GM19452 (cell line): Measurements from ENCODE around the gene CIDEB.

Experiments used
- ATAC-seq: cut with Tn5 transposase; IDR thresholded peaks from one replicate; pipeline ENCODE4 v1.9.1; 2021; ENCODE audit not compliant: unreplicated experiment

The CIDEB gene

DNA sequence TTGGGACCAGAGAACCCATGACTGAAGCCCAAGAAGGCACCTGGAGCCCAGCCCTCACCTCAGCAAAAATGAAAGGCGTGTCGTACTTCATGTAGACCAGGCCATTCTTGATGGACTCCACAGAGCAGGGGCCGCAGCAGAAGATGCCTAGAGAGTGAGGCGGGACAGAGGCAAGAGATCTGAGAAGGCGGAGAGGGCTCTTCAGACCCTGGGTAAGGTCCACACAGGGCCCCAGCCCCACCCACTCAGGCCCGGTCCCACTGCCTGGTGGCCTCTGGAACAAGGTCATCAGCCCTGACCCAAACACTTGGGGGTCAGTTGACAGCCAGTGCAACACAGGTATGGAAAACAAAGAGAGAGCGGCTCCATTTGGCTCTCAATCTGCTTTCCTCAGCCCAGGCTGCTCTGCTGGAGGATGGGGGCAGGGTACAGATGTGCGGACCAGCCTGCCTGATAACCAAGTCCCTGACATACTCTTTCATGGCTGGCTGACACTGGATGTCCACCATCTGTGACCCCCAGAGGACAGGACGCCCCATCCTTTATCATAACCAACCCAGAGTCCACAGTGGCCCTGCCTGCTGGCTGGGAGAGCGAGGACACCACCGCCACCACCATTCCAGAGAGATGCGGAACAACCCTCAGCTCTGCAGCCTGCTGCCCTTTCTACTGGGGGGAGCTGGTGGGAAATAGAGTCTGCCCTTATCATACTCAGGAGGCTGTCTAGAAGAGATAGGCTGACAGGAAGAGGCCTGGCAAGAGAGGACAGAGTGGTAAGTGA is 51.7 kb downstream of the CIDEB start:
- ATAC-seq = no peak

DNA sequence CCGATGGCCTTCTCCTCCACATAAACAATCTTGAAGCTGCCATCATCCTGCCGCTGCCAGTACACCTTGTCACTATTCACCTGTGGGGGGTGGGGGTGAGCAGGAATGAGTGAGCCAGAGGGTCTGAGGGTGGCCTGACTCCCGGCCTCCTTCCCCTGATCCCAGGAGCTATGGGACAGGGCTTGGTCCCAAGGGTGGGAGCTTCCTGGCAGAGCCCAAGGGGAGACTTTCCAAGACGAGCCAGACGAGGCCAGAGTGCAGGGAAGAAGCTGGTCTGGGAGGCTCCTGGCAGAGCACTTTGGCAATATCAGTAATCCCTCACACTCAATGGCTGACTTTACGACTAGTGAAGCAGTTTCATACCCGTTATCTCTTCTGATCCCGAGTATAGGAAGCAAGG is 52.3 kb downstream of the CIDEB start:
- no peak for ATAC-seq
